HEK293T (cell line): ENCODE measurements around the gene CAMK1D.

Experiments
- CTCF ChIA-PET: fragments of 350-600 bp; formaldehyde crosslinking; extraction: SDS; loops from one replicate; lab custom pipeline; 2021; ENCODE audit warnings: antibody characterized with exemption, inconsistent platforms; lab: Yijun Ruan, JAX
- POLR2A ChIA-PET: fragments of 350-600 bp; formaldehyde crosslinking; extraction: SDS; loops from one replicate; lab custom pipeline; 2020; ENCODE audit warnings: antibody characterized with exemption, inconsistent platforms; lab: Yijun Ruan, JAX
- DNase-seq: peaks from one replicate; pipeline ENCODE4 v3.0.0; 2012; ENCODE audit warnings: mixed read lengths; ENCODE audit errors: extremely low spot score
- ARNT ChIP-seq: fragments of 450-650 bp; IDR thresholded peaks from 2 replicates; pipeline ENCODE4 v1.6.1; 2017; ENCODE audit warnings: mild to moderate bottlenecking
- BHLHE40 ChIP-seq: fragments of 450-650 bp; IDR thresholded peaks from 2 replicates; pipeline ENCODE4 v1.6.1; 2016; ENCODE audit warnings: mild to moderate bottlenecking, moderate library complexity, borderline replicate concordance
- CTBP1 ChIP-seq: fragments of 450-650 bp; IDR thresholded peaks from 2 replicates; pipeline ENCODE4 v1.6.1; 2016; ENCODE audit warnings: borderline replicate concordance
- ELF4 ChIP-seq: fragments of 450-650 bp; IDR thresholded peaks from 2 replicates; pipeline ENCODE4 v1.6.1; 2017; ENCODE audit warnings: antibody characterized with exemption
- FOXA1 ChIP-seq: fragments of 450-650 bp; IDR thresholded peaks from 2 replicates; pipeline ENCODE4 v1.6.1; 2016; ENCODE audit warnings: mild to moderate bottlenecking
- FOXK2 ChIP-seq: fragments of 450-650 bp; IDR thresholded peaks from 2 replicates; pipeline ENCODE4 v1.6.1; 2016; ENCODE audit warnings: mild to moderate bottlenecking
- FOXM1 ChIP-seq: fragments of 450-650 bp; IDR thresholded peaks from 2 replicates; pipeline ENCODE4 v1.6.1; 2017; ENCODE audit warnings: mild to moderate bottlenecking, borderline replicate concordance
- HDGF ChIP-seq: fragments of 450-650 bp; IDR thresholded peaks from 2 replicates; pipeline ENCODE4 v1.6.1; 2017; ENCODE audit warnings: antibody characterized with exemption, borderline replicate concordance
- L3MBTL2 ChIP-seq: fragments of 450-650 bp; conservative IDR thresholded peaks from 2 replicates; pipeline ENCODE4 v1.6.1; 2016; ENCODE audit warnings: mild to moderate bottlenecking
- LEF1 ChIP-seq: fragments of 450-650 bp; IDR thresholded peaks from 2 replicates; pipeline ENCODE4 v1.6.1; 2017; ENCODE audit warnings: mild to moderate bottlenecking, borderline replicate concordance
- NFRKB ChIP-seq: fragments of 450-650 bp; IDR thresholded peaks from 2 replicates; pipeline ENCODE4 v1.6.1; 2016; ENCODE audit warnings: mild to moderate bottlenecking, moderate library complexity
- PKNOX1 ChIP-seq: fragments of 450-650 bp; IDR thresholded peaks from 2 replicates; pipeline ENCODE4 v1.6.1; 2016
- SP1 ChIP-seq: fragments of 450-650 bp; IDR thresholded peaks from 2 replicates; pipeline ENCODE4 v1.6.1; 2017
- SUZ12 ChIP-seq: fragments of 450-650 bp; IDR thresholded peaks from 2 replicates; pipeline ENCODE4 v1.6.1; 2016; ENCODE audit warnings: mild to moderate bottlenecking
- TARDBP ChIP-seq: fragments of 450-650 bp; IDR thresholded peaks from 2 replicates; pipeline ENCODE4 v1.6.1; 2016

CAMK1D gene

GRCh38 chr10:12474727-12475412 is 125.5 kb downstream of the CAMK1D start:
- POLR2A ChIA-PET: no interaction called here
- DNase-seq: no peak
- TF ChIP-seq PKNOX1 (no peak), NFRKB (no peak), ELF4 (no peak), FOXA1 (no peak), CTBP1 (no peak), HDGF (no peak), SUZ12 (no peak), ARNT (no peak)
- CTCF ChIA-PET: no interaction called here

GRCh38 chr10:12476656-12477055 is 127.3 kb downstream of the CAMK1D start:
- DNase-seq: no peak
- ChIA-PET CTCF (no interaction called here), POLR2A (no interaction called here)
- TF ChIP-seq BHLHE40 (no peak), ARNT (no peak), HDGF (no peak), TARDBP (no peak), FOXK2 (no peak)

- no peak for DNase-seq
- POLR2A ChIA-PET: no interaction called here
- CTCF ChIA-PET: no interaction called here
- TF ChIP-seq BHLHE40 (no peak), FOXK2 (no peak), SUZ12 (no peak), CTBP1 (no peak), LEF1 (no peak), HDGF (no peak), L3MBTL2 (no peak), PKNOX1 (no peak)
These were observed 130.1 kb downstream of the CAMK1D start for GRCh38 chr10:12479437-12479844.

- no peak for DNase-seq
- ChIA-PET CTCF (no interaction called here), POLR2A (no interaction called here)
- TF ChIP-seq HDGF (no peak), L3MBTL2 (no peak), LEF1 (no peak), ELF4 (no peak)
These were observed 130.6 kb downstream of the CAMK1D start for GRCh38 chr10:12479924-12480323.

DNA sequence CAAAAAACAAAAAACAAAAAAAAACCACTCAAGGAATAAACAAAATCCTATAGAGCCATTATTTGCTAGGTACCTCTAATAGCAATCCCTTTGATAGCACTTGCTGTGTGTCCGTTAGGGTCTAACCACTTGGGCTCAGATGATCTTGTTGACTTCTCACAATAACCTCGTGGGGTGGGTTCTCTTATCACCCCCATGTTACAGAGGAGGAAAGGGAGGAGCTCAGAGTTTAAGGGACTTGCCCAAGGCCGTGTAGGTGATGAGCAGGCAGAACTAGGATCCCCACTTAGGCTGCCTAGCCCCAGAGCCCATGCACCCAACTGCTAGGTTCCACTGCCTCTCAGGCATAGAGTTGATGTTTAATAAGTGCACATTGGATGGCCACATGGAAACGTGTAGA is 131.1 kb downstream of the CAMK1D start:
- CTCF ChIA-PET: no interaction called here
- POLR2A ChIA-PET: no interaction called here
- TF ChIP-seq FOXM1 (no peak), HDGF (no peak)
- DNase-seq: no peak

- DNase-seq: no peak
- CTCF ChIA-PET: no interaction called here
These were observed 132.6 kb downstream of the CAMK1D start for GRCh38 chr10:12481924-12482323.

More at GRCh38 chr10:12481924-12482323, 132.6 kb downstream of the CAMK1D start:
- POLR2A ChIA-PET: no interaction called here
- no peak for TF ChIP-seq FOXA1
- TF ChIP-seq SP1: no peak
- TF ChIP-seq ARNT: no peak
- no peak for TF ChIP-seq HDGF
- no peak for TF ChIP-seq L3MBTL2
- TF ChIP-seq ELF4: no peak
- TF ChIP-seq FOXM1: no peak
- TF ChIP-seq PKNOX1: no peak
- no peak for TF ChIP-seq SUZ12
- TF ChIP-seq NFRKB: no peak
- no peak for TF ChIP-seq LEF1
- TF ChIP-seq CTBP1: no peak
- no peak for TF ChIP-seq TARDBP
